GM19395 (cell line): ENCODE data around the gene CDC25A.

Experiments used
- ATAC-seq: cut with Tn5 transposase; IDR thresholded peaks from one replicate; pipeline ENCODE4 v1.9.1; 2021; ENCODE audit warnings: mild to moderate bottlenecking, moderate library complexity; ENCODE audit not compliant: unreplicated experiment

The CDC25A gene

GRCh38 chr3:48196611-48197010 lies 8.4 kb upstream of the CDC25A start:
- no peak for ATAC-seq

GRCh38 chr3:48194446-48195071 lies 6.3 kb upstream of the CDC25A start:
- no peak for ATAC-seq

- no peak for ATAC-seq
These were observed 2.7 kb upstream of the CDC25A start for GRCh38 chr3:48190911-48191310.

GRCh38 chr3:48189321-48189720 lies 1.1 kb upstream of the CDC25A start:
- no peak for ATAC-seq

- ATAC-seq: peak; percentile 27
These were observed 495 bp downstream of the CDC25A start for GRCh38 chr3:48187579-48188265.

GRCh38 chr3:48187301-48187578 lies 977 bp downstream of the CDC25A start:
- no peak for ATAC-seq

- ATAC-seq: no peak
These were observed 1.5 kb downstream of the CDC25A start for GRCh38 chr3:48186631-48187300.

GRCh38 chr3:48185129-48185528 lies 3.1 kb downstream of the CDC25A start:
- no peak for ATAC-seq

GRCh38 chr3:48184299-48184698 lies 3.9 kb downstream of the CDC25A start:
- ATAC-seq: no peak

- ATAC-seq: no peak
These were observed 7.5 kb downstream of the CDC25A start for GRCh38 chr3:48180531-48181253.

- no peak for ATAC-seq
These were observed 8.2 kb downstream of the CDC25A start for GRCh38 chr3:48180021-48180420.

- ATAC-seq: no peak
These were observed 10.1 kb downstream of the CDC25A start for GRCh38 chr3:48178072-48178471.

- ATAC-seq: no peak
These were observed 30.3 kb downstream of the CDC25A start for GRCh38 chr3:48157950-48158376.

- no peak for ATAC-seq
These were observed 30.9 kb downstream of the CDC25A start for GRCh38 chr3:48157202-48157840.

GRCh38 chr3:48156163-48156562 lies 32.1 kb downstream of the CDC25A start:
- ATAC-seq: no peak

- ATAC-seq: no peak
These were observed 33.1 kb downstream of the CDC25A start for GRCh38 chr3:48155122-48155521.

GRCh38 chr3:48151807-48152427 lies 36.3 kb downstream of the CDC25A start:
- ATAC-seq: no peak

- no peak for ATAC-seq
These were observed 37.0 kb downstream of the CDC25A start for GRCh38 chr3:48151058-48151806.

- no peak for ATAC-seq
These were observed 44.2 kb downstream of the CDC25A start for GRCh38 chr3:48143992-48144391.

GRCh38 chr3:48143567-48143966 lies 44.6 kb downstream of the CDC25A start:
- no peak for ATAC-seq
